Colonic mucosa (tissue), 4 donors: ENCODE data around the gene FHIT. TPM values are rescaled to one million over a fixed set of nuclear protein-coding genes. Genes with fewer than 3 reads are reported as not detected.
A peak's percentile ranks its signal among the peaks of the same experiment; 100 is the strongest.

Experiments
- DNase-seq: peaks from one replicate; pipeline ENCODE4 v3.0.0-alpha.2; 2020
- H3K27ac ChIP-seq: fragments of 200-600 bp; one replicate; pipeline ENCODE4 v1.8.0; 2021
- H3K27me3 ChIP-seq: fragments of 200-600 bp; one replicate; pipeline ENCODE4 v1.8.0; 2021
- H3K36me3 ChIP-seq: fragments of 200-600 bp; one replicate; pipeline ENCODE4 v1.8.0; 2021
- H3K4me1 ChIP-seq: fragments of 200-600 bp; one replicate; pipeline ENCODE4 v1.8.0; 2021; ENCODE audit warnings: mild to moderate bottlenecking
- H3K4me3 ChIP-seq: fragments of 200-600 bp; one replicate; pipeline ENCODE4 v1.8.0; 2021
- H3K9ac ChIP-seq, 2 donors: one replicate each; pipeline ENCODE4 v1.7.0; 2013; ENCODE audit warnings: control low read depth in 2 of 2, low read depth in 2 of 2, low read length in 2 of 2
- H3K9me3 ChIP-seq: fragments of 200-600 bp; one replicate; pipeline ENCODE4 v1.8.0; 2021
- intact Hi-C: fragments of 100-400 bp; cut with DNase I; formaldehyde crosslinking; loops from one replicate; pipeline ENCODE4 v1.14.1; 2022
- total RNA-seq, 2 donors: library from RNA; stranded (reverse); fragmentation: NEBNext Ultra II Directional in 1 of 2; extraction: Animal tissue kit (Norgen Biotek cat#: 25700) in 1 of 2; gene quantifications; one replicate each; pipeline ENCODE4 v1.2.1, GENCODE V29; 2021
- TF ChIP-seq, protein P1 (sequence below): fragments of 200-600 bp; IDR thresholded peaks from one replicate; pipeline ENCODE4 v1.8.0; 2022; ENCODE audit warnings: antibody characterized with exemption, mild to moderate bottlenecking
- donor health status: healthy.
- donor health status: DM: no; HTN: no; CAD: no.
- donor health status: DM: no; HTN: no; CAD: no.

FHIT gene
- total RNA-seq, 2 donors from 2014 or later: 7.7 to 9.4 TPM

DNA sequence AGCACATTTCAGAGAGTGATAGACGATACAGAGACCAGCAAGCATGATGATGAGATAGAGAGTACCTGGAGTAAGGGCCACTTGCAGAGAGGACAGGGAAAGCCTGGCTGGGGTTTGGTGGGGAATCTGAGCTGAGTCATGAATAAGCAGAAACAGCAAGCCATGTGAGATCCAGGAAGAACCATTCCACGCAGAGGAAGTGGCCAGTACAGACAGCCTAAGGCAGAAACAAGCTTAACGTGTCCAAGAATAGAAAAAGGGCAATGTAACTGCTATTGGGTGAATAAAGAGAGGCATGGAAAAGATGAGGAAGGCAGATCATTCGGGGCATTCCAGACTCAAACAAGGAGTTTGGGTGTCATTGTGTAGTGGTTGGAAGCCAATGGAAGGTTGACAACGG is 1385.2 kb downstream of the FHIT start:
- DNase-seq: no peak
- no peak overlapping the region for H3K9ac ChIP-seq
- no peaks in the 10 kb centered on the region for H3K27me3 ChIP-seq
- no peaks in the 10 kb centered on the region for H3K36me3 ChIP-seq
- no peaks in the 10 kb centered on the region for H3K9me3 ChIP-seq
- intact Hi-C loops: no loop called here
- H3K4me3 ChIP-seq: no peak overlapping the region
- TF ChIP-seq, protein P1, sequence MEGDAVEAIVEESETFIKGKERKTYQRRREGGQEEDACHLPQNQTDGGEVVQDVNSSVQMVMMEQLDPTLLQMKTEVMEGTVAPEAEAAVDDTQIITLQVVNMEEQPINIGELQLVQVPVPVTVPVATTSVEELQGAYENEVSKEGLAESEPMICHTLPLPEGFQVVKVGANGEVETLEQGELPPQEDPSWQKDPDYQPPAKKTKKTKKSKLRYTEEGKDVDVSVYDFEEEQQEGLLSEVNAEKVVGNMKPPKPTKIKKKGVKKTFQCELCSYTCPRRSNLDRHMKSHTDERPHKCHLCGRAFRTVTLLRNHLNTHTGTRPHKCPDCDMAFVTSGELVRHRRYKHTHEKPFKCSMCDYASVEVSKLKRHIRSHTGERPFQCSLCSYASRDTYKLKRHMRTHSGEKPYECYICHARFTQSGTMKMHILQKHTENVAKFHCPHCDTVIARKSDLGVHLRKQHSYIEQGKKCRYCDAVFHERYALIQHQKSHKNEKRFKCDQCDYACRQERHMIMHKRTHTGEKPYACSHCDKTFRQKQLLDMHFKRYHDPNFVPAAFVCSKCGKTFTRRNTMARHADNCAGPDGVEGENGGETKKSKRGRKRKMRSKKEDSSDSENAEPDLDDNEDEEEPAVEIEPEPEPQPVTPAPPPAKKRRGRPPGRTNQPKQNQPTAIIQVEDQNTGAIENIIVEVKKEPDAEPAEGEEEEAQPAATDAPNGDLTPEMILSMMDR: no peak
- H3K27ac ChIP-seq: no peak overlapping the region
- H3K4me1 ChIP-seq: no peaks in the 10 kb centered on the region

GRCh38 chr3:59865351-59865750 is 1385.9 kb downstream of the FHIT start:
- DNase-seq: no peak
- H3K9me3 ChIP-seq: no peaks in the 10 kb centered on the region
- H3K27ac ChIP-seq: no peak overlapping the region
- no peaks in the 10 kb centered on the region for H3K27me3 ChIP-seq
- no peak overlapping the region for H3K4me3 ChIP-seq
- no peak overlapping the region for H3K9ac ChIP-seq
- TF ChIP-seq, protein P1: no peak
- H3K36me3 ChIP-seq: no peaks in the 10 kb centered on the region
- intact Hi-C loops: no loop called here
- no peaks in the 10 kb centered on the region for H3K4me1 ChIP-seq

DNA sequence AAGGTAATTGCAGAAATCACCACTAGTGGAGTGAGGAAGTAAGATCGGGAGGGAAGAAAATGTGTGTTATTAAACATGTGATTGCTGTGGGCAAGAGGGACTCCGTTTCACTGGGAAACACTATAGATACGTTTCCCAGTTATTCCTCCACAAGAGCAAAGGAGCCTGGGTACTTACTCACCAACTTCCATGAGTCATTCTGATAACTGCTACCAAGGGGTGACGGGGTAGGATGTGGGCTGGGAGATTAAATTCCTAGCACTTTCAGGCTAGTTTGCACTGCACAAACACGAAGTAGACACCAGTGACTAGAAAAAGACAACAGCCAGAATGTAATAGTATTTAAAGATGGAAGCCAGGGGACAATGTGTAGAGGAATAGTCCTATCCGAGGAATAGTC is 1388.6 kb downstream of the FHIT start:
- H3K9me3 ChIP-seq: no peaks in the 10 kb centered on the region
- H3K4me1 ChIP-seq: no peaks in the 10 kb centered on the region
- no peak overlapping the region for H3K4me3 ChIP-seq
- TF ChIP-seq, protein P1: no peak
- intact Hi-C loops: no loop called here
- no peak overlapping the region for H3K27ac ChIP-seq
- no peaks in the 10 kb centered on the region for H3K36me3 ChIP-seq
- no peaks in the 10 kb centered on the region for H3K27me3 ChIP-seq
- H3K9ac ChIP-seq: no peak overlapping the region
- no peak for DNase-seq

DNA sequence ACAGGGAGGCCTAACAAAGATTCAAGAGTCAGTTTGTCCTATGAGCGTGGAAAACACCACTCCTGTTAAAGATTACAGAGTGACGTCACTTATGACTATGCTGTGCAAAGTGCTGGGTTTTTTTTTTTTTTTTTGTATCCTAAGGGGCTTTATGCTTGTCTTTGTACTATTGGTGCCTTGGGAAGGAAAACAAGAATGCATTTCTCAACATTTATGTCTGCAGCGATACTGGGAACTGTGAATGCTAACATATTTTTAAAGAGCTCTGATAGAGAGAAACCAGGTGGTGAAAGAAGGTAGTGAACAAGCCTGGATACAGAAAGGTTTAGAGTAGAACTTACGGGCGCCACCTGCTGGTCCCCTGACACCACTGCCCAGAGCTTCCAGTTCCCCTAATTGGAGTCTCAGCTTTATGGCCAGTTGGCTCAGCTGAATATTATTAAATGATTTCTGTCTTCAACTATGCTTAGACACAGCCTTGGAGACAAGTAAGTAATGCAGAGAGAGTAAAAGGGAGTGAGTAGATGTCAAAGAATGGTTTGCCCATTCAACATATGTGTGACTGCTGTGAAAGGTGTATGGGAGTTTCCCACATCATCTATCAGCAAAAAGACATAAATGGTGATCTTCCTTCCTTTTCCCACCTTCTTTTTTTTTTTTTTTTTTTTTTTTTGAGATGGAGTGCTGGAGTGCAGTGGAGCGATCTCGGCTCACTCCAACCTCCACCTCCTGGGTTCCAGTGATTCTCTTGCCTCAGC is 1393.5 kb downstream of the FHIT start:
- Histone ChIP-seq H3K4me3 (no peak overlapping the region), H3K27ac (no peak overlapping the region), H3K27me3 (no peaks in the 10 kb centered on the region), H3K4me1 (no peaks in the 10 kb centered on the region), H3K9ac (no peak overlapping the region), H3K9me3 (no peaks in the 10 kb centered on the region), H3K36me3 (no peaks in the 10 kb centered on the region)
- TF ChIP-seq, protein P1: peak; percentile 89
- intact Hi-C loops: loop anchor here (2.0 to 10.0 kb wide), 3 partner anchors 283 to 643 kb away; no protein-coding TSS in a partner anchor
- DNase-seq: peak; percentile 84

DNA sequence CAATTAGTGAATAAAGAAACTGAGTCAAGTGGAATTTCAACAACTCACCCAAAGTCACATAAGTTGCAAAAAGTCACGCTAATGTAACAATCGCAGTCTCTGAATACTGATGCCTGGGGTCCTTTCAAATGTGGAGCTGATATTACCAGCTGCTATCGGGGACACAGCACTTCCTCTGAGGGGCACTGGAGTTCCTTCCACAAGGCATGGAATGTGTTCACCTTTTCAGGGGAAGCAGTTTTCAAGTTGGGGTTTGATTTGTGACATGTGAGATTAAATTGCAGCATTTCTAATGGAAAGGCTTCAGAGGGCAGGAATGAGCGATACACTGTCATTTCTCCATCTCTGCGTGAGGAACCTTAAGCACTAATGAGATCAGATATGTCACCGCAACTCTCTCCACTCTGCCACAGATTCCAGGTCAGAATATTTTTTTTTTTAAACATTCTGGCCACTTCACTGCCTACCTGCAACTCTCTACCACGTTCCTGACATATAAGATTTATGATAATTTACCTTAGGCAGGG is 1394.3 kb downstream of the FHIT start:
- Histone ChIP-seq H3K9ac (no peak overlapping the region), H3K27me3 (no peaks in the 10 kb centered on the region), H3K27ac (no peak overlapping the region), H3K4me1 (no peaks in the 10 kb centered on the region), H3K36me3 (no peaks in the 10 kb centered on the region), H3K4me3 (no peak overlapping the region), H3K9me3 (no peaks in the 10 kb centered on the region)
- DNase-seq: no peak
- TF ChIP-seq, protein P1: no peak
- intact Hi-C loops: loop anchor here (2.0 to 10.0 kb wide), 3 partner anchors 282 to 642 kb away; no protein-coding TSS in a partner anchor
